GM06990 (cell line): ENCODE measurements around the gene RNU1-1.
"Not testable (repeated sequence)": the region's sequence is repeated elsewhere in the genome, so short reads cannot be mapped to it uniquely, and the experiment has no call there.

Experiments used
- DNase-seq: peaks from one replicate; pipeline ENCODE4 v3.0.0-alpha.2; 2011; ENCODE audit not compliant: insufficient read length; ENCODE audit errors: extremely low read depth
- H3K27me3 ChIP-seq: replicated peaks from 2 replicates; pipeline ENCODE4 v1.6.0; 2011; ENCODE audit warnings: low read length; ENCODE audit not compliant: control insufficient read depth, insufficient read depth
- H3K36me3 ChIP-seq: 2 replicates; pipeline ENCODE4 v1.5.1; 2011; ENCODE audit warnings: low read length; ENCODE audit not compliant: control insufficient read depth, insufficient read depth
- H3K4me3 ChIP-seq: replicated peaks from 2 replicates; pipeline ENCODE4 v1.5.1; 2011; ENCODE audit warnings: low read depth, mild to moderate bottlenecking, control low read depth, low read length

The RNU1-1 gene

DNA sequence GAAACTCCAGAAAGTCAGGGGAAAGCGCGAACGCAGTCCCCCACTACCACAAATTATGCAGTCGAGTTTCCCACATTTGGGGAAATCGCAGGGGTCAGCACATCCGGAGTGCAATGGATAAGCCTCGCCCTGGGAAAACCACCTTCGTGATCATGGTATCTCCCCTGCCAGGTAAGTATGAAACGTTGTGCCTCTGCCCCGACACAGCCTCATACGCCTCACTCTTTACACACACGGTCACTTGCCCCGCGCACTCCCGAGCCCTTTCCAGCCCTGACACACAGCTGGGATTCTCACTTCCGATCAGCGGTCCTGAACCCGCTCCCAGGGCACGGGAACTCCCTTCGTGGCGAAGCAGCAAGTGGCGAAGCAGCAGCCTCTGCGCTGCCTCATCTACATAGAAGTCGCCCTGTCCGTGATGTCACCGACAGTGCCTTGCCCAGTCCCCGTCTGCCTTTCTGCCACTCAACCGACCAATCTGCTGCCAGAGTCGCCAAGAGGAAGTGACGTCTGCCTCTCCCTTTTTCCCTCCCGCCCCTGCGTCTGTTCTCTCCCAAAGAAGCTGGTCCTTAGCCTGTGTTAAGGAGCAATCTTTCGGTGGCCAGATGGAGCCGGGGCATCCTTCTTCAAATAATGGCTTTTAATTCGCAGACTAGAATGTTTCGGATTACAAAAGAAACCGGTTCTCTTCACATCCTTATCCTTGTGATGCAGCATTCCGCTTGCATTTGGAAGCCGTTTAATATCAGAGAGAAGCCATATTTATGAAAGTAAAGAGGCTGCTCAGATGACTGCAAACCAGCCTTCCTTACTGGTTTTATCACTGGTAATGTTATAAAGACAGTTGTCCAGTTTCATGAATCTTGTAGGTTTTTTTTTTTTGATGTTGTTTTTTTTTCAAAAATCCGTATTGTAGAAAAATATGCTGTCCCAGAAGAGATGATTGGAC is at the start of gene RNU1-1:
Gene RNU1-1, minus strand, starts transcription at position 179 of the 949 bp plus-strand sequence.
- not testable (repeated sequence) for H3K27me3 ChIP-seq, H3K36me3 ChIP-seq, DNase-seq
- H3K4me3 ChIP-seq, result peak within 1 kb of the TSS; percentile 49

DNA sequence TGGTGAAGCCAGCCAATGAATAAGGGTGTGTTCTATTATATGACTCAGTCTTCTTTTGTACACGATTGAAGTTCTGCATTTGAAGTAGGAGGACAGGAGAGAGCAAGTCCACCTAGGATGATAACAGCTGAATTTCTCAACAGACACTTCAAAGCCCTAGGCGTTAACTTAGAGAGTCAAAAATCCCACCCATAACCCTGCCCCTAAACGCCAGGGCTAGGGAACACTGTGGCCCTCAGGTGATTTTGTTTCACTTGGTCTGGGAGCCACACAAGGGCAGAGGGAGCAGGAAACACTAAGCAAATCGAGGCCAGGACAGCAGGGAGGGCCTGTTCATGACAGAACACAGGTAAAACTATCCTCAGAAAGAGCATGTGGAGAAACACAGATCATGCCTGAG is 47.0 kb upstream of the RNU1-1 start:
- H3K4me3 ChIP-seq, H3K36me3 ChIP-seq, DNase-seq, H3K27me3 ChIP-seq: not testable (repeated sequence)

DNA sequence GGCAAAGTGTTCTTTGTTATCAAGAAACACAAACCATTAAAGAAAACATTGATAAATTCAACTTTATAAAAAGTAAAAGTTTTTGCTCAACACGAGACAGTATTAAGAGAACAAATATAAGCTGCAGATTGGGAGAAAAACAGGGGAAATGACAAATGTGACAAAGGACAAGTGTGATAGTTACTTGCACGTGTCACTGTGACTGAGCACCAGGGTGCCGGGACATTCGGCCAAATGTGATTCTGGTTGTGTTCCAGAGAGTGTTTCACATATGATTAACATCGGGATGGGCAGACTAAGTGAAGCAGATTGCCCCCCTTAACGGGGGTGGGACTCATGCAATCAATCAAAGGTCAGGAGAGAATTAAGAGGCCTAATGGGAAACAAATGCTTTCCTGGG is 46.4 kb upstream of the RNU1-1 start:
- not testable (repeated sequence) for H3K36me3 ChIP-seq, DNase-seq, H3K27me3 ChIP-seq, H3K4me3 ChIP-seq

DNA sequence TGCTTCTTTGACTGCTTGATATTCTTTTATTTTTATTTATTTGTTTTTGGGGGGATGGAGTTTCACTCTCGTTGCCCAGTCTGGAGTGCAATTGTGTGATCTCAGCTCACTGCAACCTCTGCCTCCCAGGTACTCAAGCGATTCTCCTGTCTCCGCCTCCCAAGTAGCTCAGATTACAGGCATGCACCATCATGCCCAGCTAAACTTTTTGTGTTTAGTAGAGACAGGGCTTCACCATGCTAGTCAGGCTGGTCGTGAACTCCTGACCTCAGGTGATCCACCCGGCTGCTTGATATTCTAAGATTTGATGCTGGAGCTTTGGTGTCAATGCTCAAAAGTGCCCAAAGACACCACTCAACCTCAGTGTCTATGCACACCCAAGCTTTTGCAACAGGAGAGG is 45.6 kb upstream of the RNU1-1 start:
- H3K36me3 ChIP-seq, H3K4me3 ChIP-seq, H3K27me3 ChIP-seq, DNase-seq: not testable (repeated sequence)

DNA sequence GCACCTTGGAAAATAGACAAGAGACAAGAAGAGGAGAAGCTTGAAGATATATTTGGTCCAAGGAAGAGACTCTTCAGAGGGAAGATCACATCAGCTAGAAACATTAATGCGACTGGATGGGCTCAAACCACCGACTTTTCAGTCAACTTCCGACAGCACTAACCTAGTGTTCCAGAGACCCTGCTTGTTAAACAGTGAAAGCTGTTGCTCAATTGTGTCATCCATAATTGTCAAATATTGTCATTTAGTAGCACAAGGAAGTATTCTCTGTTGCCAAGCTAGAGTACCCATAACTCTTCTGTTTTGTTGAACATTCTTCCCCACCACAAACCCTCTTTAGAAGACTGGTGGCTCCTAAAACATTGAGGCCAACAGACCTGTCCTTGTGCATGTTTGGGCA is 42.9 kb upstream of the RNU1-1 start:
- not testable (repeated sequence) for H3K27me3 ChIP-seq, H3K4me3 ChIP-seq, DNase-seq, H3K36me3 ChIP-seq

DNA sequence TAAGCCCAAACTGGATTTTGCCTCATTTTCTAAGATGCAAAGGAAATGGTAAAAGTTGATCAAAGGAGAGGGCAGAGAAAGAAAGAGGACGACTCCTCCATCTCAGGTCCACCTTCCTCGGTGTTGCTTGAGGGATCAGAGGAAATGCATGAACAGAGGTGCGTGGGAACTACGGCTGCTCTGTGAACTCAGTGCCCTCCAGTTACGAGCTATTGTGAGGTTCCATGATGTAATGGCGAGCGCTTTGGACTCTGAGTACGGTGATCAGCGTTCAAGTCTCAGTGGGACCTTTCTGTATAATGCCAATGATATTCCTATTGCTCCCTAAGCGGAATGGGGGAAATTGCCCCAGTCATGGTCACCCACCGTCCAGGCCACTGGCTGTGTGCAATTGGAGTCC is 39.2 kb upstream of the RNU1-1 start:
- not testable (repeated sequence) for H3K36me3 ChIP-seq, H3K4me3 ChIP-seq, H3K27me3 ChIP-seq, DNase-seq

DNA sequence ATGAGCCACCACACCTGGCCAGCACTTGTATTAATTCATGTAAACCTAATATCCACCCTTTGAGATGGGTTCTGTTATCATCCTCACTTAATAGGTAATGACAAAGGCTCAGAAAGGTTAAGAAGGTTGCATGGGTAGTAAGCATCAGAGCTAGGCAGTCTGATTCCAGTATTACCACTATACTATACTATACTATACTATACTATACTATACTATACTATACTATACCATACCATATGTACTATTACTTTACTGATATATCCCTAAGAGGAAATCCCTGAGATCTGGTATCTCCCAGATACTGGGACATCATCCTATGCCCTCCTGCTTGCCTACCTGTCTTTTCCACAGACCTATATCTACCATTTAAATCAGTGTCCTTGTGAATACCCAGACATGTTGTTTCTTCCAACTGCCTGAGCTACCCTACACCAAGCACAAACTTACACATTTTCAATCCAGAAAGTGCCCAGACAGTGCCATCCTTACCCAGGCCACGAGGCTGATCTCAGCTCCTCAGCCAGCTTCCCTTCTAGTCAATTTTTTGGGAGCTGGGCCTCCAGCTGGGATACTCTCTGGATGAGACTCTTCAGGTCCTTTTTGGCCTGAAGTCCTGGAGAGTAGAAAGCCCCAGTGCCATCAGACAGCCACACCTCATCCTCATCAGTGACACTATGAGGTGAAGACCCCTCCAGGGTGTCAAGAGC is 36.3 kb upstream of the RNU1-1 start:
- H3K36me3 ChIP-seq, DNase-seq, H3K4me3 ChIP-seq, H3K27me3 ChIP-seq: not testable (repeated sequence)

DNA sequence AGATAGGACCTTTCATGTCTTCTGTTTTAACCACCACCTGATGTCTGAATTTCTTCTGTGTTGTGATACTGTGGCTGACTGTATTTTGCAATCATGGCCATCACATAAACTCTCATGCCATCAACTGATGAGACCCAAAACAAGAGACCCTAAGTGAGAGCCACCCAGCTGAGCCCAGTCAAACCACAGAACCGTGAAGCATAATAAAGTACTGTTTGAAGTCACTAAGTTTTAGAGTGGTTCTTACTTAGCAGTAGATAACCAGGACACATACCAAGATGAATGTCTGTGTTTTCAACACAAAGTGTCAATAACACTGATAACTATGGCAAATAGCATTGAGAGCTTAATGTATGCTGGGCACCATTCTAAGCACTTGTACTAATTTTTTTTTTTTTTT is 35.5 kb upstream of the RNU1-1 start:
- not testable (repeated sequence) for H3K4me3 ChIP-seq, H3K36me3 ChIP-seq, DNase-seq, H3K27me3 ChIP-seq

DNA sequence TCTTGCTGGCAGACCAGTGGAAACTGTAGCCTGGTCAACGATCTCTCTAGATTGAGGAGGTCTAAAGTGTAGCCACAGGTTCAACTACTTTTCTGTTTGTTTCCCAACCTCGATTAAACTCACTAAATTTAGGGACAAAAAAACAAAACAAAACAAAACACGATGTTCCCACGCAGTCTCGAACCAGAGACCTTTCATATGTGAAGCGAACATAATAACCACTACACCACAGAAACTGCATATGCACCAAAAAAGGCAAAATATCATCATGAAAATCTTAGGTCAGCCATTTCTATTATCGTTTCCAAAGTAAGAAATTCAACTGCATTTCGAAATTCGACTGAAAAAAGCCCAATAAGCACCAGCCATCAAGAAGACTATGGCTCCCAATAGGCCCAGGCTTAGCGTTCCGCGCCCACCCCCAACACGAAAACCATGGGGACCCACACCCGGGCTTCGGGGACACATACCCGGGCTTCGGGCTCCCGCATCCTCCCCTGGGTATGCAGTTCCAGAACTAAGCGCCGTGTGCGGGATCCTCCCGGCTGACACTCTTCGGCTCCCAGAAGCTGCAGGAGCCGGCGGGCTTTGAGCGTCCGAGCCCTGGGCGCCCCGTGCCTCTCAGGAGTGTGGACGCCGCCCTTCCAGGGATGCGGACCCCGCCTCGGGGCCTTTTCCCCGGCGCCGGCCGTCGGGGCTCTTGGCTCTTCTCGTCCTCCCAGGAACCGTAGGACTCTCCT is 33.6 kb upstream of the RNU1-1 start:
- DNase-seq, H3K4me3 ChIP-seq, H3K27me3 ChIP-seq: not testable (repeated sequence)

DNA sequence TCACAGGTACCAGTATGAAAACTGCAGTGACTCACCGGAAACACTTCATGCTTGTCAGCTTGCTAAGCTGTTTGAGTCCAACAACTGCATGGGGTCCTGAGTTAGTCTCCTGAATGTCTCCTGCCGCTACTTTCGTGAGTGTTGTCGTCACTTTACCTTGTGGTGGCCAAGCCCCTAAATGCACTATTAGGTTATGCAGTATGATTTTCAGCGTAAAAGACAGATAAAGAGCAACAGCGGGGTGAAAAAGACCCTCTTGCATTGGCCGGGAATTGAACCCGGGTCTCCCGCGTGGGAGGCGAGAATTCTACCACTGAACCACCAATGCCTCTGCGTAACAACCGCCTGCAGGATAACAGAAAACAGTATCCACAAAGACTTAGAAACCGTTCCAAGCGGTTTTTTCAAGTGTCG is 31.6 kb upstream of the RNU1-1 start:
- peak; percentile 41 for DNase-seq
- H3K27me3 ChIP-seq, H3K36me3 ChIP-seq, H3K4me3 ChIP-seq: not testable (repeated sequence)

More for the DNA sequence above, 33.6 kb upstream of the RNU1-1 start:
- not testable (repeated sequence) for H3K36me3 ChIP-seq

DNA sequence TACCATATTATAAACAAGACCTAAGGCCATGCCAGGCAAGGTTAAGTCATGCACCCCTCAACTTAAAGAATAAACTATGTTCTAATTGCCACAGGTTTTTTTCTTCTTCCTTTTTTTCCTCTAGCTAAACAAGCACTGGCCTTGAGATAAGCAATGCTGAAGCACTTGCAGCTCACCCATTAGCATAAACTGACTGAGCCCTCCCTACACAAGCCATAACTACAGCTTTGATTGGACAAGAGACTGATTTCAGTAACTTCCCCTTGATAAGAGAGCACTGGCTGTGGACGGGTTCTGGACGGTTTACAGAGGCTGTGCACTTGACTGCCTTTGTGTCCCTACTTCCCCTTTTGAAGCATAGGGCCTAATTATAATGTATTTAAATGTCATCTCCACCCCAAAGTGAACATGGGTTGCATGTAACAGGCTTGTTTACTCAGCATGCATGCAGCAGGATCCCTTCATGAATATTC is 26.4 kb upstream of the RNU1-1 start:
- DNase-seq, H3K4me3 ChIP-seq, H3K36me3 ChIP-seq, H3K27me3 ChIP-seq: not testable (repeated sequence)

DNA sequence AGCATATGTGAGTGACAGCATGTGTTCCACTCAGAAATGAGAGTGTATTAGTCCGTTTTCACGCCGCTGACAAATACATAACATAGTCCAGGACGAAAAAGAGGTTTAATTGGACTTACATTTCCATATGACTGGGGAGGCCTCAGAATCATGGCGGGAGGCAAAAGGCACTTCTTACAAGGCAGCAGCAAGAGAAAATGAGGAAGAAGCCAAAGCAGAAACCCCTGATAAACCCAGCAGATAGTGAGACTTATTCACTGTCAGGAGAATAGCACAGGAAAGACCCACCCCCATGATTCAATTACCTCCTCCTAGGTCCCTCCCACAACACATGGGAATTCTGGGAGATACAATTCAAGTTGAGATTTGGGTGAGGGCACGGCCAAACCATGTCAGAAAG is 23.4 kb upstream of the RNU1-1 start:
- not testable (repeated sequence) for DNase-seq, H3K36me3 ChIP-seq, H3K4me3 ChIP-seq, H3K27me3 ChIP-seq

DNA sequence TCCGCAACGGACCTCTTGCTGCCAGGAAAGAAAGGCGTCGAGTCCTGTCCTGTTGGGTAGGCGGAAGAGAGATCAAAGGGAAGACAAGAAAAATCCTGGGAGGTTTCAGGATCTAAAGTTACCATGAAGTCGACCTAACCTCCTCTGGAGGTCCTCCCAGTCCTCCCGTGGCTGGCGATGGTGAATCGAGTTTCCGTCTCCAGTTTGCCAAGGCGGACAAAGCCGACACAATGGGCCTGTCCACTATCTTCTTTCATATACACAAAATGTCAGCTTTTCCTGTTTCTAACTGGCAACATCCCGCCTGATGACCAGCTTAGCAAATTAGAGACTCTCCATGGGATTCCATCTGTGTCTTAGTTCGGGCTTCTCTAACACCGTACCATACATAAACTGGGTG is 22.7 kb upstream of the RNU1-1 start:
- H3K36me3 ChIP-seq, H3K4me3 ChIP-seq, DNase-seq: not testable (repeated sequence)

DNA sequence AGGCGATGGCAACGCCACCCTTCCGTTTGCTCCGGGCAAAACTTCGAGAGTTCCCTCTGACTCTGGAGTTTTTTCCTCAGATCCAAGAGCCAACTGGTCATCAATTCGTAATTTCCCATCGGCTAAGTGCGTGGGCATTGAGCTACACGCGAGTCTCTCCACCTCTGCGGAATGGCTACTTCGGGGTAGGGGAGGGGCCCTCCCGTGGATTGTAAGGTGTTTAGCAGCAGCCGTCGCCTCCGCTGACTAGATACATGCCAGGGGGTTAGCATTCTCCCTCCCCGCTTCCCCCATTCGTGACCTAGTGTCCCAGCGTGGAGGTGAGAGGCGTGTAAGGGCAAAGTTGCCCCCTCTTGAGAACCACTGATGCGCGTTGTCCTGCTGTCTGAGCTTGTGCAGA is 21.8 kb upstream of the RNU1-1 start:
- not testable (repeated sequence) for H3K27me3 ChIP-seq, H3K4me3 ChIP-seq, DNase-seq, H3K36me3 ChIP-seq

More for the DNA sequence above, 22.7 kb upstream of the RNU1-1 start:
- not testable (repeated sequence) for H3K27me3 ChIP-seq
